Measurements from ENCODE around the gene OBSL1. TPM values are rescaled to one million over a fixed set of nuclear protein-coding genes. Genes with fewer than 3 reads are reported as not detected.

The OBSL1 gene
- total RNA-seq, 1 donor from 2014 or later: 0.26 TPM

GRCh38 chr2:219608399-219608964, 37.1 kb upstream of the OBSL1 start:
- peaks cover 5% of the 10 kb centered on the region for H3K4me1 Mint-ChIP-seq
- intact Hi-C loops (cut with micrococcal nuclease): no loop called here
- no peaks in the 10 kb centered on the region for H3K27me3 Mint-ChIP-seq
- no peaks in the 10 kb centered on the region for H3K9me3 Mint-ChIP-seq
- no peak overlapping the region for H3K4me3 Mint-ChIP-seq
- no peak overlapping the region for H3K27ac Mint-ChIP-seq
- H3K36me3 Mint-ChIP-seq (ENCODE audit: low read depth): peaks cover 23% of the 10 kb centered on the region
- no peak for DNase-seq

- Mint-ChIP-seq H3K27me3 (no peaks in the 10 kb centered on the region), H3K9me3 (no peaks in the 10 kb centered on the region), H3K4me3 (no peak overlapping the region), H3K27ac (no peak overlapping the region), H3K36me3 (ENCODE audit: low read depth) (peaks cover 23% of the 10 kb centered on the region), H3K4me1 (peaks cover 5% of the 10 kb centered on the region)
- DNase-seq: no peak
- intact Hi-C loops (cut with micrococcal nuclease): no loop called here
These were observed 36.6 kb upstream of the OBSL1 start for GRCh38 chr2:219607931-219608330.

- Mint-ChIP-seq H3K4me3 (no peak overlapping the region), H3K4me1 (peaks cover 2% of the 10 kb centered on the region)
- intact Hi-C loops (cut with micrococcal nuclease): no loop called here
These were observed 34.2 kb upstream of the OBSL1 start for GRCh38 chr2:219605607-219605954.

GRCh38 chr2:219603771-219604170, 32.4 kb upstream of the OBSL1 start:
- Mint-ChIP-seq H3K9me3 (no peaks in the 10 kb centered on the region), H3K4me3 (no peak overlapping the region), H3K4me1 (peaks cover 7% of the 10 kb centered on the region), H3K36me3 (ENCODE audit: low read depth) (peaks cover 34% of the 10 kb centered on the region), H3K27ac (no peak overlapping the region), H3K27me3 (no peaks in the 10 kb centered on the region)
- DNase-seq: no peak
- intact Hi-C loops (cut with micrococcal nuclease): no loop called here

More at GRCh38 chr2:219605607-219605954, 34.2 kb upstream of the OBSL1 start:
- Mint-ChIP-seq H3K9me3 (no peaks in the 10 kb centered on the region), H3K36me3 (ENCODE audit: low read depth) (peaks cover 33% of the 10 kb centered on the region), H3K27me3 (no peaks in the 10 kb centered on the region), H3K27ac (no peak overlapping the region)
- no peak for DNase-seq

- DNase-seq: no peak
- Mint-ChIP-seq H3K4me1 (peaks cover 22% of the 10 kb centered on the region), H3K4me3 (peak overlapping the region; percentile 98), H3K27me3 (peaks cover 2% of the 10 kb centered on the region), H3K27ac (peak overlapping the region; percentile 98), H3K36me3 (ENCODE audit: low read depth) (peaks cover 14% of the 10 kb centered on the region), H3K9me3 (no peaks in the 10 kb centered on the region)
- intact Hi-C loops (cut with micrococcal nuclease): loop anchor here (1.0 to 5.0 kb wide), 2 partner anchors 44 to 210 kb away; no protein-coding TSS in a partner anchor
These were observed 27.2 kb upstream of the OBSL1 start for GRCh38 chr2:219598308-219599078.

GRCh38 chr2:219597552-219598307, 26.4 kb upstream of the OBSL1 start, which contains the start of gene STK11IP:
Gene STK11IP, plus strand, starts transcription at chr2:219597857. Its CDS starts 263 bp downstream, at chr2:219598120.
- Mint-ChIP-seq H3K27ac (peak within 1 kb of the TSS; percentile 98), H3K27me3 (peaks cover 2% of the 10 kb centered on the region), H3K36me3 (ENCODE audit: low read depth) (peaks cover 14% of the 10 kb centered on the region), H3K4me1 (peaks cover 22% of the 10 kb centered on the region), H3K4me3 (peak within 1 kb of the TSS; percentile 98), H3K9me3 (no peaks in the 10 kb centered on the region)
- intact Hi-C loops (cut with micrococcal nuclease): loop anchor here (1.0 to 5.0 kb wide), 6 partner anchors 45 to 353 kb away; partner anchors contain the start of genes CHPF, GLB1L, GMPPA and STK16
- peak; percentile 98 for DNase-seq

- Mint-ChIP-seq H3K4me1 (peaks cover 22% of the 10 kb centered on the region), H3K36me3 (ENCODE audit: low read depth) (peaks cover 9% of the 10 kb centered on the region), H3K4me3 (peak overlapping the region; percentile 98), H3K27ac (peak overlapping the region; percentile 98), H3K27me3 (peaks cover 2% of the 10 kb centered on the region), H3K9me3 (no peaks in the 10 kb centered on the region)
- intact Hi-C loops (cut with micrococcal nuclease): loop anchor here (1.0 to 5.0 kb wide), 5 partner anchors 45 to 352 kb away; partner anchors contain the start of genes CHPF, GLB1L, GMPPA and STK16
- DNase-seq: no peak
These were observed 25.7 kb upstream of the OBSL1 start for GRCh38 chr2:219596954-219597551.

GRCh38 chr2:219595256-219595655, 23.9 kb upstream of the OBSL1 start:
- Mint-ChIP-seq H3K9me3 (no peaks in the 10 kb centered on the region), H3K27me3 (peaks cover 2% of the 10 kb centered on the region), H3K36me3 (ENCODE audit: low read depth) (no peaks in the 10 kb centered on the region), H3K27ac (no peak overlapping the region), H3K4me3 (no peak overlapping the region), H3K4me1 (peaks cover 20% of the 10 kb centered on the region)
- intact Hi-C loops (cut with micrococcal nuclease): loop anchor here (5.0 kb wide), 1 partner anchor 47 kb away; no protein-coding TSS in a partner anchor
- DNase-seq: no peak

GRCh38 chr2:219593154-219593553, 21.8 kb upstream of the OBSL1 start:
- H3K36me3 Mint-ChIP-seq (ENCODE audit: low read depth): no peaks in the 10 kb centered on the region
- no peak overlapping the region for H3K4me3 Mint-ChIP-seq
- no peaks in the 10 kb centered on the region for H3K9me3 Mint-ChIP-seq
- H3K4me1 Mint-ChIP-seq: peaks cover 11% of the 10 kb centered on the region
- peaks cover 2% of the 10 kb centered on the region for H3K27me3 Mint-ChIP-seq
- DNase-seq: no peak
- H3K27ac Mint-ChIP-seq: no peak overlapping the region
- intact Hi-C loops (cut with micrococcal nuclease): no loop called here

- Mint-ChIP-seq H3K9me3 (no peaks in the 10 kb centered on the region), H3K27me3 (peaks cover 2% of the 10 kb centered on the region), H3K4me3 (no peak overlapping the region), H3K4me1 (peaks cover 8% of the 10 kb centered on the region), H3K27ac (no peak overlapping the region), H3K36me3 (ENCODE audit: low read depth) (no peaks in the 10 kb centered on the region)
- intact Hi-C loops (cut with micrococcal nuclease): no loop called here
- DNase-seq: no peak
These were observed 21.4 kb upstream of the OBSL1 start for GRCh38 chr2:219592736-219593135.

GRCh38 chr2:219591091-219591490, 19.8 kb upstream of the OBSL1 start:
- intact Hi-C loops (cut with micrococcal nuclease): no loop called here
- Mint-ChIP-seq H3K9me3 (no peaks in the 10 kb centered on the region), H3K27me3 (peaks cover 2% of the 10 kb centered on the region), H3K4me1 (no peaks in the 10 kb centered on the region), H3K4me3 (no peak overlapping the region), H3K36me3 (ENCODE audit: low read depth) (no peaks in the 10 kb centered on the region), H3K27ac (no peak overlapping the region)
- no peak for DNase-seq

- Mint-ChIP-seq H3K4me3 (no peak overlapping the region), H3K27me3 (peaks cover 5% of the 10 kb centered on the region), H3K27ac (no peak overlapping the region), H3K9me3 (no peaks in the 10 kb centered on the region), H3K4me1 (no peaks in the 10 kb centered on the region), H3K36me3 (ENCODE audit: low read depth) (no peaks in the 10 kb centered on the region)
- no peak for DNase-seq
- intact Hi-C loops (cut with micrococcal nuclease): no loop called here
These were observed 10.0 kb upstream of the OBSL1 start for GRCh38 chr2:219581346-219581745.

GRCh38 chr2:219578811-219579613, 7.7 kb upstream of the OBSL1 start:
- H3K4me3 Mint-ChIP-seq: no peak overlapping the region
- intact Hi-C loops (cut with micrococcal nuclease): no loop called here
- no peaks in the 10 kb centered on the region for H3K4me1 Mint-ChIP-seq
- no peaks in the 10 kb centered on the region for H3K9me3 Mint-ChIP-seq
- no peak for DNase-seq
- H3K27ac Mint-ChIP-seq: no peak overlapping the region
- H3K27me3 Mint-ChIP-seq: peaks cover 7% of the 10 kb centered on the region
- no peaks in the 10 kb centered on the region for H3K36me3 Mint-ChIP-seq (ENCODE audit: low read depth)

Measured in activated CD4-positive, alpha-beta T cell treated with anti-CD3 and anti-CD28 coated beads, Interleukin-2, amount 10 ng/mL, durations not matched to agents 24 days and 14 days (primary cell).